Measurements from ENCODE around the gene ITFG1.
"Not testable (repeated sequence)": the region's sequence is repeated elsewhere in the genome, so short reads cannot be mapped to it uniquely, and the experiment has no call there.

The ITFG1 gene

DNA sequence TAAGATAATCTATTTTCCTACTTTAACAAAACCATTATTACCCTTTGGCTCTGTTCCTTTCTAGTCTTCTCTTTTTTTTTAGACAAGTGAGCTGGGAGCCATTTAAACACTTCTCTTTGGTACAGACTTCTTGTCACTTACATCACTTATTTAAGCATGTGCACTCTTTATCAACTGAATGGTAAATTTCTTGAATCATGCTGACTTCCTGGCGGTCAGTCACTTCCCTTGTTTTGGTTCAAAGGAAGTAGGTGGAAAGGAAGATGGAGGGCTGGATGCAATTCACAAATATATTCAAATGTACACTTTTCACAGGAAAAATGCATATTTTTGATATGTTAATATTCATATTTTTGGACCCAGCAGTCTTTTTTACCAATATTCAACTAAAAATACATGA, 97.1 kb downstream of the ITFG1 start:
- Histone ChIP-seq H3K9ac (ENCODE audit: low read depth, low read length) (no peak overlapping the region), H3K36me3 (ENCODE audit: insufficient read depth, low read length) (peaks cover 6% of the 10 kb centered on the region), H3K4me1 (ENCODE audit: control insufficient read depth, insufficient read depth, low read length) (peaks cover 4% of the 10 kb centered on the region), H3K9me3 (replicated peaks; ENCODE audit: low read length) (no peaks in the 10 kb centered on the region), H3K27me3 (ENCODE audit: control insufficient read depth, insufficient read depth, low read length) (no peaks in the 10 kb centered on the region), H3K4me2 (ENCODE audit: low read length) (no peak overlapping the region), H3K4me3 (ENCODE audit: low read length) (no peak overlapping the region)

DNA sequence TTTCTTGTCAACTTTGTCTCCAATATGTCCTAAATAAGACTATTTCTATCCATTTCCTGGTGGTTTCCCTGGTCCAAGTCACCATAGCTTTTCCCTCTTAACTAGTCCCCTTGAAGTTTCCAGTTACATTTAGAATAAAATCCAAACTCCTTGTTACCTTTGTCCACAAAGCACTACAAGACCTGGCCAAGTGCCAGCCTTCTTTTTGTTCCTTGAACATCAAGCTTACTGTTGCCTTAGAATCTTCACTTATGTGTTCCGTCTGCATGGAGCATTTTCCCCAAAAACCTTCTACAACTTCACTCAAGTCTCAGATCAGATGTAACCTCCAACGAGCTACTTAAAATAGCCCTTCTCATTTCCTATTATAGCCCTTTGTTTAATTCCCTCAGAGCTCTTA, 101.4 kb downstream of the ITFG1 start:
- Histone ChIP-seq H3K36me3 (ENCODE audit: insufficient read depth, low read length) (peaks cover 5% of the 10 kb centered on the region), H3K4me2 (ENCODE audit: low read length) (no peak overlapping the region), H3K4me3 (ENCODE audit: low read length) (no peak overlapping the region), H3K4me1 (ENCODE audit: control insufficient read depth, insufficient read depth, low read length) (peaks cover 6% of the 10 kb centered on the region), H3K27me3 (ENCODE audit: control insufficient read depth, insufficient read depth, low read length) (no peaks in the 10 kb centered on the region), H3K9ac (ENCODE audit: low read depth, low read length) (no peak overlapping the region), H3K9me3 (replicated peaks; ENCODE audit: low read length) (no peaks in the 10 kb centered on the region)

DNA sequence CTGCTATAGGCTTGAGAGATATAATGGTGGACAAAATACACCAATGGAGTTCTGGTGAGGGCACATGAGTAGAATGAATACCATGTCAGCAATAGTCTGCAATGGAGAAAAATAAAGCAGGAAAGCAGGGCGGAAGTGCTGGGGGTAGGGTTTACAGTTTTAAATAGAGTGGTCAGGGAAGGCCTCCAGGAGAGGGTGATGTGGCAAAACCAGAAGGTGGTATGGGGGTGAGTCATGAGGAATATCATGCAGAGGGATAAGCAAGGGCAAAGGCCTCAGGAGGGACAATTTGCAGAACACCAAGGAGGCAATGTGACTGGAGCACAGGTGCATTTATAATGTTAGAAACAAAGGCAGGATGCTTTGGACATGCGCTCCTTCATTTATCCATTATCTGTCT, 102.0 kb downstream of the ITFG1 start:
- no peaks in the 10 kb centered on the region for H3K27me3 ChIP-seq (ENCODE audit: control insufficient read depth, insufficient read depth, low read length)
- no peak overlapping the region for H3K9ac ChIP-seq (ENCODE audit: low read depth, low read length)
- H3K9me3 ChIP-seq (replicated peaks; ENCODE audit: low read length), result no peaks in the 10 kb centered on the region

DNA sequence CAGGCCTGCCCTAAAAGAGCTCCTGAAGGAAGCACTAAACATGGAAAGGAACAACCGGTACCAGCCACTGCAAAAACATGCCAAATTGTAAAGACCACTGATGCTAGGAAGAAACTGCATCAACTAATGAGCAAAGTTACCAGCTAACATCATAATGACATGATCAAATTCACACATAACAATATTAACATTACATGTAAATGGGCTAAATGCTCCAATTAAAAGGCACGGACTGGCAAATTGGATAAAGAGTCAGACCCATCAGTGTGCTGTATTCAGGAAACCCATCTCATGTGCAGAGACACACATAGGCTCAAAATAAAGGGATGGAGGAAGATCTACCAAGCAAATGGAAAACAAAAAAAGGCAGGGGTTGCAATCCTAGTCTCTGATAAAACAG, 111.8 kb downstream of the ITFG1 start:
- not testable (repeated sequence) for H3K4me2 ChIP-seq (ENCODE audit: low read length); H3K9ac ChIP-seq (ENCODE audit: low read depth, low read length); H3K4me3 ChIP-seq (ENCODE audit: low read length); H3K27me3 ChIP-seq (ENCODE audit: control insufficient read depth, insufficient read depth, low read length); H3K4me1 ChIP-seq (ENCODE audit: control insufficient read depth, insufficient read depth, low read length); H3K36me3 ChIP-seq (ENCODE audit: insufficient read depth, low read length); H3K9me3 ChIP-seq (replicated peaks; ENCODE audit: low read length)

More for the DNA sequence above, 102.0 kb downstream of the ITFG1 start:
- peaks cover 5% of the 10 kb centered on the region for H3K36me3 ChIP-seq (ENCODE audit: insufficient read depth, low read length)
- H3K4me1 ChIP-seq (ENCODE audit: control insufficient read depth, insufficient read depth, low read length), result peaks cover 6% of the 10 kb centered on the region
- no peak overlapping the region for H3K4me3 ChIP-seq (ENCODE audit: low read length)
- no peak overlapping the region for H3K4me2 ChIP-seq (ENCODE audit: low read length)

DNA sequence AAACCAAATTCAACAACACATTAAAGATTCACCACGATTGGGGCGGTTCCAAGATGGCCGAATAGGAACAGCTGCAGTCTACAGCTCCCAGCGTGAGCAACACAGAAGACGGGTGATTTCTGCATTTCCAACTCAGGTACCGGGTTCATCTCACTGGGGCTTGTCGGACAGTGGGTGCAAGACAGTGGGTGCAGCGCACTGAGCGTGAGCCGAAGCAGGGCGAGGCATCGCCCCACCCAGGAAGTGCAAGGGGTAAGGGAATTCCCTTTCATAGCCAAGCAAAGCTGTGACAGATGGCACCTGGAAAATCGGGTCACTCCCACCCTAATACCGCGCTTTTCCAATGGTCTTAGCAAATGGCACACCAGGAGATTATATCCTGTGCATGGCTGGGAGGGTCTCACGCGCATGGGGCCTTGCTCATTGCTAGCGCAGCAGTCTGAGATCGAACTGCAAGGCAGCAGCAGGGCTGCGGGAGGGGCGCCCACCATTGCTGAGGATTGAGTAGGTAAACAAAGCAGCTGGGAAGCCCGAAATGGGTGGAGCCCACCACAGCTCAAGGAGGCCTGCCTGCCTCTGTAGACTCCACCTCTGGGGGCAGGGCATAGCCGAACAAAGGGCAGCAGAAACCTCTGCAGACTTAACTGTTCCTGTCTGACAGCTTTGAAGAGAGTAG, 113.7 kb downstream of the ITFG1 start:
- not testable (repeated sequence) for H3K36me3 ChIP-seq (ENCODE audit: insufficient read depth, low read length); H3K9me3 ChIP-seq (replicated peaks; ENCODE audit: low read length); H3K4me1 ChIP-seq (ENCODE audit: control insufficient read depth, insufficient read depth, low read length); H3K9ac ChIP-seq (ENCODE audit: low read depth, low read length); H3K4me2 ChIP-seq (ENCODE audit: low read length); H3K27me3 ChIP-seq (ENCODE audit: control insufficient read depth, insufficient read depth, low read length); H3K4me3 ChIP-seq (ENCODE audit: low read length)

DNA sequence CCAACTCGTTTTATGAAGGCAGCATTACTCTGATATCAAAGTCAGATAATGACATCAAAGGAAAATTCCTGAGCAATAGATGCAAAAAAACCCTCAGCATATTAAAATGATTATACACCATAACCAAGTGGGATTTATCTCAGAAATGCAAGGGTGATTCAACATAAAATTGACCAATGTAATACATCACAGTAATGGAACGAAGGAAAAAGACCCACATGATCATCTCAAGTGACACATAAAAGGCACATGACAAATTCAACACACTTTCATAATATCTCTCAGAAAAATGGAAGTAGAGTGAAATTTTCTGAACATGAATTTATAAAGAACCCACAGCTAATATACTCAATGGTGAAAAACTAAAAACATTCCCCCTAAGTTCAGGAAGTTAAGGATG, 118.8 kb downstream of the ITFG1 start:
- Histone ChIP-seq H3K4me1 (ENCODE audit: control insufficient read depth, insufficient read depth, low read length) (no peaks in the 10 kb centered on the region), H3K9me3 (replicated peaks; ENCODE audit: low read length) (peaks cover 3% of the 10 kb centered on the region), H3K27me3 (ENCODE audit: control insufficient read depth, insufficient read depth, low read length) (no peaks in the 10 kb centered on the region), H3K4me2 (ENCODE audit: low read length) (no peak overlapping the region), H3K36me3 (ENCODE audit: insufficient read depth, low read length) (no peaks in the 10 kb centered on the region), H3K4me3 (ENCODE audit: low read length) (no peak overlapping the region), H3K9ac (ENCODE audit: low read depth, low read length) (no peak overlapping the region)

DNA sequence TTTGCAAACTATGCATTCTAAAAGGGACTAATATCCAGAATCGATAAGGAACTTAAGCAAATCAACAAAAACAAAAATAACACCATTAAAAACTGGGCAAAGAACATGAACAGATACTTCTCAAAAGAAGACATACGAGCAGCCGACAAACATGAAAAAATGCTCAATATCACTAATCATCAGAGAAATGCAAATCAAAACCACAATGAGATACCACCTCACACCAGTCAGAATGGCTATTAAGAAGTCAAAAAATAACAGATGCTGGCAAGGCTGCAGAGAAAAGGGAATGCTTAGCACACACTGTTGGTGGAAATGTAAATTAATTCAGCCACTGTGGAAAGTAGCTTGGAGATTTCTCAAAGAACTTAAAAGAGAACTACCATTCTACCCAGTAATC, 130.3 kb downstream of the ITFG1 start:
- H3K9ac ChIP-seq (ENCODE audit: low read depth, low read length); H3K27me3 ChIP-seq (ENCODE audit: control insufficient read depth, insufficient read depth, low read length); H3K36me3 ChIP-seq (ENCODE audit: insufficient read depth, low read length); H3K4me3 ChIP-seq (ENCODE audit: low read length); H3K9me3 ChIP-seq (replicated peaks; ENCODE audit: low read length); H3K4me2 ChIP-seq (ENCODE audit: low read length); H3K4me1 ChIP-seq (ENCODE audit: control insufficient read depth, insufficient read depth, low read length): not testable (repeated sequence)

DNA sequence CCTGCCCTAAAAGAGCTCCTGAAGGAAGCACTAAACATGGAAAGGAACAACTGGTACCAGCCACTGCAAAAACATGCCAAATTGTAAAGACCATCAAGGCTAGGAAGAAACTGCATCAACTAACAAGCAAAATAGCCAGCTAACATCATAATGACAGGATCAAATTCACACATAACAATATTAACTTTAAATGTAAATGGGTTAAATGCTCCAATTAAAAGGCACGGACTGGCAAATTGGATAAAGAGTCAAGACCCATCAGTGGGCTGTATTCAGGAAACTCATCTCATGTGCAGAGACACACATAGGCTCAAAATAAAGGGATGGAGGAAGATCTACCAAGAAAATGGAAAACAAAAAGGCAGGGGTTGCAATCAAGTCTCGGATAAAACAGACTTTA, 136.6 kb downstream of the ITFG1 start:
- not testable (repeated sequence) for H3K36me3 ChIP-seq (ENCODE audit: insufficient read depth, low read length); H3K4me3 ChIP-seq (ENCODE audit: low read length); H3K9ac ChIP-seq (ENCODE audit: low read depth, low read length); H3K4me1 ChIP-seq (ENCODE audit: control insufficient read depth, insufficient read depth, low read length); H3K27me3 ChIP-seq (ENCODE audit: control insufficient read depth, insufficient read depth, low read length); H3K9me3 ChIP-seq (replicated peaks; ENCODE audit: low read length); H3K4me2 ChIP-seq (ENCODE audit: low read length)

DNA sequence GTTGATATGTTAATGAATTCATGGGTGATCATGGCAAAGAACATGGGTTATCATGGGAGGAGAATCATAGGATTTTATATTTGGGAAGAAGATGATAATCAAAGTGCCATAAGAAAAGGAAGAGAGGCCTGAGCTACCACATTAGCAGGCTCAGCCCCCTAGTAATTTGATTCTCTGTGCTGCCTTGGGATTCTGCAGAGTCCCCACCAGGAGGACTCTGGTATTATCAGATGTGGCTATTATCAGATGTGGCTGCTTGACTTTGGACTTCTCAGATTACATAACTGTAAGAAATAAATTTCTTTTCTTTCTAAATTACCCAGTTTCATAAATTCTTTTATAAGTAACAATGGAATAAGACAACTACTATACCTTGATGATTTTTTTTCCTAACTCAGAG, 137.6 kb downstream of the ITFG1 start:
- Histone ChIP-seq H3K9ac (ENCODE audit: low read depth, low read length) (no peak overlapping the region), H3K9me3 (replicated peaks; ENCODE audit: low read length) (no peaks in the 10 kb centered on the region), H3K36me3 (ENCODE audit: insufficient read depth, low read length) (no peaks in the 10 kb centered on the region), H3K27me3 (ENCODE audit: control insufficient read depth, insufficient read depth, low read length) (no peaks in the 10 kb centered on the region), H3K4me1 (ENCODE audit: control insufficient read depth, insufficient read depth, low read length) (no peaks in the 10 kb centered on the region), H3K4me3 (ENCODE audit: low read length) (no peak overlapping the region), H3K4me2 (ENCODE audit: low read length) (no peak overlapping the region)

DNA sequence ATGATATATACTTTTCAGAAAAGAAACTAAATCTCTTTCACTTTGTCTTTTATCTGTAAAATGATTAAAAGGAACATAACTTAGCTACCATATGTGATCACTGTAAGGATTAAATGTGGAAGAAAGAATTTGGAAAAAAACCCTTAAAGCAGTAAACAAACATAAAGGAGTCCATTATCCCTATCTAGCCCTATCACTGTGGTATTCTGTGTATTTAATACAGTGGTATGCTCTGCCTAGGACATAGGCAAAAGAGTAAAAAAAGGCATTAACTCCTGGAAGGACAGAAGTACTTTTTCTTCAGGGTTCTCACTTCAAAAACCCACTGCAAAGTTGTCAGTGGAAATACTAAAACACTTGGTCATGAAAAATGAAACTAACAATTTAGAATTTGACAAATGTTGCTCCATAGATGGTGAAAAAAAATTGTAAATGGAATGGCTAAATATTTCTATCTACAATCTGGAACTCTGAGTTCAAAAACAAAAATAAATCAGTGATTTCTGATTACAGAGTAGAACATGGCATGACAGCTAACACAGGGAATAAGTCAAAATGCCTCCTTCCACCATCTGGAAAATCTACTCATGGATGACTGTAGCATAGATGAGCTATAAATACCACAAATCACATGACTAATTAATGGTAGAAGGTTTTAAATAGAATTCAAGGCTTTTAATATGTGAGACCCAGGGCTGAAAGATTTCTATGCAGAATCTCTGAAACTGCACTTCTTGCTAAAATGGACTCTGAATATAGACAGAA, 140.1 kb downstream of the ITFG1 start:
- Histone ChIP-seq H3K9me3 (replicated peaks; ENCODE audit: low read length) (no peaks in the 10 kb centered on the region), H3K9ac (ENCODE audit: low read depth, low read length) (no peak overlapping the region), H3K4me3 (ENCODE audit: low read length) (no peak overlapping the region), H3K4me2 (ENCODE audit: low read length) (no peak overlapping the region), H3K4me1 (ENCODE audit: control insufficient read depth, insufficient read depth, low read length) (no peaks in the 10 kb centered on the region), H3K27me3 (ENCODE audit: control insufficient read depth, insufficient read depth, low read length) (no peaks in the 10 kb centered on the region), H3K36me3 (ENCODE audit: insufficient read depth, low read length) (no peaks in the 10 kb centered on the region)

DNA sequence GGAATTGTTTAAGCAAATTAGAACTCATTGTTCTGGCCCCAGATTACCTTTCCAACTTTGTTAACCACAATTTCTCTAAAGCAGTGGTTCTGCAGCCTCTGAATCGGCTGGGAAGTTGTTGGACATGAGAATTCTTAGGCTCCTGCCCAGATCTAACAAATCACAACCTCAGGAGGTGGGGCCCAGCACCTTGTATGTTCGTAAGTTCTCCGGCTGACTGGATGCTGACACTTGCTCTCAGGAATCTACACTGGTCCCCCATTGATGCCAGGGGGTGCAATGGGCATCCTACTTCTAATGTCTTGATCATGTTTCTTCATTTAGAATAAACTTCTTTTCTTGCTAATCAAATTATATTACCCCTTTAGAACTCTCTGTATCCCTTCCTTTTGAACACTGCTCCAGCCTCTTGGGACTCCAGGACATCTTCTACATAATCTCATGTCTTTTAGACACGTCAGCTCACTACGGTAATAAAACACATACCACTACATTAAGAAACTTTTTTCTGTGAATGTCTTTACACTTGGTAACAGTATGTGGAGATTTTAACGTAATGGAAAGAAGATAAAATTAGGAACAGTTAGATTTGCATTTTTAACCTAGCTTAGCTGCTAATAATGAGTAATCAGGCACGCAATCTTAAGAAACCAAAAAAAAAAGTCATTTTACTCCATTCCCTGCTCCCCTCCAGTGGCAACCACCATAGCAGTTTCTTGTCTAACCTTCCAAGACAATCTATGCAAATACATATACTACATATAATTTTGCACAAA, 143.2 kb downstream of the ITFG1 start:
- Histone ChIP-seq H3K4me1 (ENCODE audit: control insufficient read depth, insufficient read depth, low read length) (no peaks in the 10 kb centered on the region), H3K27me3 (ENCODE audit: control insufficient read depth, insufficient read depth, low read length) (no peaks in the 10 kb centered on the region), H3K36me3 (ENCODE audit: insufficient read depth, low read length) (no peaks in the 10 kb centered on the region), H3K4me3 (ENCODE audit: low read length) (no peak overlapping the region), H3K9ac (ENCODE audit: low read depth, low read length) (no peak overlapping the region), H3K4me2 (ENCODE audit: low read length) (no peak overlapping the region), H3K9me3 (replicated peaks; ENCODE audit: low read length) (no peaks in the 10 kb centered on the region)

Data from skeletal muscle satellite cell (primary cell).